Measurements from ENCODE around the gene STK4. TPM values are rescaled to one million over a fixed set of nuclear protein-coding genes. Genes with fewer than 3 reads are reported as not detected.

Gene STK4
- total RNA-seq, 2 donors from 2014 or later: 168 to 215 TPM

- no peaks in the 10 kb centered on the region for H3K27me3 Mint-ChIP-seq
- no peak overlapping the region for H3K4me3 Mint-ChIP-seq
- no peak for ATAC-seq (replicated peaks)
- peaks cover 47% of the 10 kb centered on the region for H3K4me1 Mint-ChIP-seq
- no peaks in the 10 kb centered on the region for H3K9me3 Mint-ChIP-seq
- peak overlapping the region; percentile 87 for H3K27ac Mint-ChIP-seq
- H3K36me3 Mint-ChIP-seq (ENCODE audit: low read depth): peaks cover 95% of the 10 kb centered on the region
Observed at GRCh38 chr20:45037050-45037449, 70.7 kb downstream of the STK4 start.

GRCh38 chr20:45037635-45038034 is 71.3 kb downstream of the STK4 start:
- Mint-ChIP-seq H3K4me3 (no peak overlapping the region), H3K36me3 (ENCODE audit: low read depth) (peaks cover 95% of the 10 kb centered on the region), H3K4me1 (peaks cover 46% of the 10 kb centered on the region), H3K27ac (peak overlapping the region; percentile 70), H3K9me3 (no peaks in the 10 kb centered on the region), H3K27me3 (no peaks in the 10 kb centered on the region)
- ATAC-seq (replicated peaks): no peak

GRCh38 chr20:45038745-45039474 is 72.6 kb downstream of the STK4 start:
- no peaks in the 10 kb centered on the region for H3K9me3 Mint-ChIP-seq
- no peak for ATAC-seq (replicated peaks)
- H3K27me3 Mint-ChIP-seq: no peaks in the 10 kb centered on the region
- peak overlapping the region; percentile 70 for H3K27ac Mint-ChIP-seq
- H3K36me3 Mint-ChIP-seq (ENCODE audit: low read depth): peaks cover 96% of the 10 kb centered on the region
- H3K4me3 Mint-ChIP-seq: no peak overlapping the region
- peaks cover 41% of the 10 kb centered on the region for H3K4me1 Mint-ChIP-seq

- no peak overlapping the region for H3K4me3 Mint-ChIP-seq
- ATAC-seq (replicated peaks): no peak
- H3K27ac Mint-ChIP-seq: peak overlapping the region; percentile 68
- H3K27me3 Mint-ChIP-seq: no peaks in the 10 kb centered on the region
- peaks cover 44% of the 10 kb centered on the region for H3K4me1 Mint-ChIP-seq
- H3K36me3 Mint-ChIP-seq (ENCODE audit: low read depth): peaks cover 96% of the 10 kb centered on the region
- H3K9me3 Mint-ChIP-seq: no peaks in the 10 kb centered on the region
Observed at GRCh38 chr20:45039475-45039820, 73.1 kb downstream of the STK4 start.

- ATAC-seq (replicated peaks): peak; percentile 68
- H3K4me1 Mint-ChIP-seq: peaks cover 27% of the 10 kb centered on the region
Observed at GRCh38 chr20:45041464-45042337, 75.4 kb downstream of the STK4 start.

GRCh38 chr20:45042978-45043377 is 76.7 kb downstream of the STK4 start:
- H3K27ac Mint-ChIP-seq: peak overlapping the region; percentile 83
- peaks cover 95% of the 10 kb centered on the region for H3K36me3 Mint-ChIP-seq (ENCODE audit: low read depth)
- peaks cover 31% of the 10 kb centered on the region for H3K4me1 Mint-ChIP-seq

More at GRCh38 chr20:45041464-45042337, 75.4 kb downstream of the STK4 start:
- H3K27me3 Mint-ChIP-seq: no peaks in the 10 kb centered on the region
- no peaks in the 10 kb centered on the region for H3K9me3 Mint-ChIP-seq
- peaks cover 95% of the 10 kb centered on the region for H3K36me3 Mint-ChIP-seq (ENCODE audit: low read depth)
- H3K27ac Mint-ChIP-seq: peak overlapping the region; percentile 83
- peak overlapping the region; percentile 14 for H3K4me3 Mint-ChIP-seq

GRCh38 chr20:45044084-45044573 is 77.8 kb downstream of the STK4 start:
- Mint-ChIP-seq H3K27ac (peak overlapping the region; percentile 64), H3K4me3 (peak overlapping the region; percentile 11), H3K4me1 (peaks cover 37% of the 10 kb centered on the region), H3K27me3 (no peaks in the 10 kb centered on the region), H3K9me3 (no peaks in the 10 kb centered on the region), H3K36me3 (ENCODE audit: low read depth) (peaks cover 98% of the 10 kb centered on the region)
- peak; percentile 79 for ATAC-seq (replicated peaks)

More at GRCh38 chr20:45042978-45043377, 76.7 kb downstream of the STK4 start:
- Mint-ChIP-seq H3K27me3 (no peaks in the 10 kb centered on the region), H3K4me3 (no peak overlapping the region), H3K9me3 (no peaks in the 10 kb centered on the region)
- no peak for ATAC-seq (replicated peaks)

- no peaks in the 10 kb centered on the region for H3K27me3 Mint-ChIP-seq
- peaks cover 98% of the 10 kb centered on the region for H3K36me3 Mint-ChIP-seq (ENCODE audit: low read depth)
- no peak for ATAC-seq (replicated peaks)
- H3K27ac Mint-ChIP-seq: no peak overlapping the region
- no peak overlapping the region for H3K4me3 Mint-ChIP-seq
- no peaks in the 10 kb centered on the region for H3K9me3 Mint-ChIP-seq
- H3K4me1 Mint-ChIP-seq: peaks cover 41% of the 10 kb centered on the region
Observed at GRCh38 chr20:45044601-45045000, 78.3 kb downstream of the STK4 start.

- H3K4me3 Mint-ChIP-seq: no peak overlapping the region
- H3K27me3 Mint-ChIP-seq: no peaks in the 10 kb centered on the region
- ATAC-seq (replicated peaks): no peak
- H3K4me1 Mint-ChIP-seq: peaks cover 47% of the 10 kb centered on the region
- no peaks in the 10 kb centered on the region for H3K9me3 Mint-ChIP-seq
- peak overlapping the region; percentile 80 for H3K27ac Mint-ChIP-seq
- H3K36me3 Mint-ChIP-seq (ENCODE audit: low read depth): peaks cover 90% of the 10 kb centered on the region
Observed at GRCh38 chr20:45047581-45048119, 81.3 kb downstream of the STK4 start.

GRCh38 chr20:45049438-45049837 is 83.1 kb downstream of the STK4 start:
- H3K4me3 Mint-ChIP-seq: peak overlapping the region; percentile 63
- H3K27me3 Mint-ChIP-seq: no peaks in the 10 kb centered on the region
- H3K4me1 Mint-ChIP-seq: peaks cover 55% of the 10 kb centered on the region

GRCh38 chr20:45049904-45050471 is 83.7 kb downstream of the STK4 start:
- H3K27me3 Mint-ChIP-seq: no peaks in the 10 kb centered on the region
- H3K9me3 Mint-ChIP-seq: no peaks in the 10 kb centered on the region
- peaks cover 90% of the 10 kb centered on the region for H3K36me3 Mint-ChIP-seq (ENCODE audit: low read depth)
- peak overlapping the region; percentile 63 for H3K4me3 Mint-ChIP-seq
- ATAC-seq (replicated peaks): peak; percentile 73
- H3K27ac Mint-ChIP-seq: peak overlapping the region; percentile 80
- H3K4me1 Mint-ChIP-seq: peaks cover 60% of the 10 kb centered on the region

More at GRCh38 chr20:45049438-45049837, 83.1 kb downstream of the STK4 start:
- Mint-ChIP-seq H3K9me3 (no peaks in the 10 kb centered on the region), H3K36me3 (ENCODE audit: low read depth) (peaks cover 90% of the 10 kb centered on the region), H3K27ac (peak overlapping the region; percentile 80)
- ATAC-seq (replicated peaks): no peak

- peaks cover 74% of the 10 kb centered on the region for H3K4me1 Mint-ChIP-seq
Observed at GRCh38 chr20:45051204-45052060, 85.1 kb downstream of the STK4 start.

GRCh38 chr20:45052698-45053429 is 86.6 kb downstream of the STK4 start:
- H3K4me1 Mint-ChIP-seq: peaks cover 65% of the 10 kb centered on the region
- peaks cover 92% of the 10 kb centered on the region for H3K36me3 Mint-ChIP-seq (ENCODE audit: low read depth)
- no peaks in the 10 kb centered on the region for H3K27me3 Mint-ChIP-seq
- peak overlapping the region; percentile 75 for H3K27ac Mint-ChIP-seq
- H3K9me3 Mint-ChIP-seq: no peaks in the 10 kb centered on the region
- H3K4me3 Mint-ChIP-seq: peak overlapping the region; percentile 61
- peak; percentile 75 for ATAC-seq (replicated peaks)

More at GRCh38 chr20:45051204-45052060, 85.1 kb downstream of the STK4 start:
- Mint-ChIP-seq H3K36me3 (ENCODE audit: low read depth) (peaks cover 91% of the 10 kb centered on the region), H3K4me3 (peak overlapping the region; percentile 61), H3K27ac (peak overlapping the region; percentile 75), H3K27me3 (no peaks in the 10 kb centered on the region), H3K9me3 (no peaks in the 10 kb centered on the region)
- ATAC-seq (replicated peaks): peak; percentile 31

Measured in activated T-helper 17 cell treated with anti-CD3 and anti-CD28 coated beads, Interleukin-2, amount 50 U/mL, for 72 hours (primary cell).